ENCODE data around the gene SOX5. TPM values are rescaled to one million over a fixed set of nuclear protein-coding genes. Genes with fewer than 3 reads are reported as not detected.

SOX5 gene
- total RNA-seq, 1 experiment from 2014 or later: 3.1 TPM

- Histone ChIP-seq H3K4me1 (ENCODE audit: insufficient read depth, low read length) (no peaks in the 10 kb centered on the region), H4K8ac (replicated peaks; ENCODE audit: insufficient read length, low read depth, low read length) (no peak overlapping the region), H3K9ac (ENCODE audit: extremely low read depth, insufficient read length, low read length) (no peak overlapping the region), H3K4ac (ENCODE audit: low read depth, low read length) (no peak overlapping the region), H3K4me2 (ENCODE audit: insufficient read depth, insufficient read length, low read length) (no peak overlapping the region), H2AFZ (ENCODE audit: low read length) (no peak overlapping the region), H3K23ac (ENCODE audit: insufficient read length, low read depth, low read length) (no peak overlapping the region), H2BK15ac (ENCODE audit: low read depth, low read length) (no peak overlapping the region), H2BK5ac (ENCODE audit: insufficient read length, low read length) (no peak overlapping the region), H3K23me2 (ENCODE audit: insufficient read length, low read depth, low read length, poor library complexity, severe bottlenecking) (no peaks in the 10 kb centered on the region), H4K20me1 (ENCODE audit: control insufficient read depth, insufficient read depth, insufficient read length) (no peaks in the 10 kb centered on the region), H3T11ph (ENCODE audit: low read length) (no peak overlapping the region), H4K5ac (ENCODE audit: insufficient read length, low read depth, low read length) (no peak overlapping the region), H3K14ac (ENCODE audit: insufficient read depth, low read length) (no peak overlapping the region), H3K56ac (ENCODE audit: insufficient read length, low read depth, low read length) (no peak overlapping the region), H2BK120ac (ENCODE audit: low read depth, low read length, poor library complexity, severe bottlenecking) (no peak overlapping the region), H3K79me2 (ENCODE audit: insufficient read depth, low read length) (no peaks in the 10 kb centered on the region), H3K27ac (ENCODE audit: insufficient read length, low read depth, low read length) (no peak overlapping the region), H4K91ac (ENCODE audit: insufficient read length, low read depth, low read length) (no peak overlapping the region), H2BK20ac (ENCODE audit: low read depth, low read length, poor library complexity, severe bottlenecking) (no peak overlapping the region), H3K18ac (ENCODE audit: insufficient read length, low read depth, low read length) (no peak overlapping the region), H2BK12ac (ENCODE audit: insufficient read length, low read depth, low read length) (no peak overlapping the region), H2AK5ac (ENCODE audit: insufficient read length, low read length) (no peak overlapping the region), H3K79me1 (ENCODE audit: insufficient read depth, low read depth, low read length, poor library complexity, severe bottlenecking) (no peaks in the 10 kb centered on the region), H3K27me3 (ENCODE audit: insufficient read depth, low read length) (no peaks in the 10 kb centered on the region), H3K9me3 (ENCODE audit: control insufficient read depth, low read depth, low read length) (no peaks in the 10 kb centered on the region)
- Mint-ChIP-seq H3K27ac (peak overlapping the region in 1 of 3 experiments; percentile 52; a peak in 1 of 7 replicates), H3K27me3 (ENCODE audit: low read depth) (no peaks in the 10 kb centered on the region), H3K36me3 (ENCODE audit: insufficient read depth in 1 of 3, low read depth in 3 of 3) (no peaks in the 10 kb centered on the region), H3K4me1 (peaks cover 2 to 8% of the 10 kb centered on the region in 2 experiments; a peak in 1 of 4 replicates), H3K4me3 (no peak overlapping the region), H3K9me3 (no peaks in the 10 kb centered on the region)
- WGBS (ENCODE audit: extremely low coverage, insufficient read length, low lambda C conversion rate): 100% methylated on average over 1 of the region's 2 CpGs
- DNase-seq: no peak
- TF ChIP-seq CTCF (conservative IDR thresholded peaks at IDR 0.05): no peak
Measured at GRCh38 chr12:23929906-23930305, 19.6 kb downstream of the SOX5 start.

Data from H9 (cell line).